H1 (cell line): ENCODE data around the gene ZNF423.
"Not testable (repeated sequence)": the region's sequence is repeated elsewhere in the genome, so short reads cannot be mapped to it uniquely, and the experiment has no call there.

Experiments used
- CBX8 ChIP-seq: fragments of 300-800, 300-1000 bp; sonication (generic); IDR thresholded peaks from 2 replicates; pipeline ENCODE4 v1.7.1; 2016; ENCODE audit warnings: low read depth, low read length, borderline replicate concordance
- EGR1 ChIP-seq: IDR thresholded peaks from 2 replicates; pipeline ENCODE4 v1.6.1; 2011; ENCODE audit warnings: low read depth, low read length, borderline replicate concordance
- EP300 ChIP-seq, 2 experiments: IDR thresholded peaks; 1 replicate in 1 of 2; 2 replicates in 1 of 2; pipeline ENCODE4 v1.6.1; 2011 to 2012; ENCODE audit warnings: low read depth in 2 of 2, low read length in 2 of 2, mild to moderate bottlenecking in 2 of 2, borderline replicate concordance in 1 of 2, inconsistent platforms in 1 of 2, moderate library complexity in 1 of 2
- EZH2 ChIP-seq: fragments of 200-600 bp; sonication (generic); IDR thresholded peaks from 2 replicates; pipeline ENCODE4 v1.7.1; 2012; ENCODE audit warnings: low read depth, mild to moderate bottlenecking, moderate library complexity, low read length, inconsistent platforms; ENCODE audit not compliant: severe bottlenecking
- HDAC2 ChIP-seq, 2 experiments: fragments of 300-600 bp in 1 of 2; sonication (generic) in 1 of 2; IDR thresholded peaks; 2 replicates each; pipeline ENCODE4 v1.6.1; 2011 to 2012; ENCODE audit warnings: low read depth in 2 of 2, low read length in 2 of 2, mild to moderate bottlenecking in 2 of 2, moderate library complexity in 2 of 2, borderline replicate concordance in 1 of 2, inconsistent platforms in 1 of 2
- KDM1A ChIP-seq: fragments of 200-600, 300-600 bp; sonication (generic); IDR thresholded peaks from 2 replicates; pipeline ENCODE4 v1.7.1; 2016; ENCODE audit warnings: mild to moderate bottlenecking, low read length, borderline replicate concordance
- POLR2A ChIP-seq, 2 experiments: IDR thresholded peaks; 1 replicate in 1 of 2; 2 replicates in 1 of 2; pipeline ENCODE4 v1.6.1; 2011; ENCODE audit warnings: low read depth in 2 of 2, low read length in 2 of 2, mild to moderate bottlenecking in 2 of 2; ENCODE audit errors: control extremely low read depth in 1 of 2
- POLR2AphosphoS5 ChIP-seq: IDR thresholded peaks from 2 replicates; pipeline ENCODE4 v1.6.1; 2011; ENCODE audit warnings: low read depth, low read length
- POU5F1 ChIP-seq: IDR thresholded peaks from 2 replicates; pipeline ENCODE4 v1.6.1; 2011; ENCODE audit warnings: low read depth, mild to moderate bottlenecking, low read length, moderate library complexity
- TF ChIP-seq, protein P1 (sequence below), 3 experiments: IDR thresholded peaks; 1 replicate in 2 of 3; 2 replicates in 1 of 3; pipeline versions ENCODE4 v1.5.1 to v1.6.1; 2011; ENCODE audit warnings: low read length in 3 of 3, mild to moderate bottlenecking in 3 of 3, inconsistent platforms in 2 of 3, low read depth in 1 of 3, moderate library complexity in 1 of 3; ENCODE audit not compliant: insufficient read depth in 1 of 3; ENCODE audit errors: control extremely low read depth in 1 of 3
- TF ChIP-seq, protein P2 (sequence below): IDR thresholded peaks from 2 replicates; pipeline ENCODE4 v1.6.1; 2012; ENCODE audit warnings: low read length, inconsistent platforms

DNA sequence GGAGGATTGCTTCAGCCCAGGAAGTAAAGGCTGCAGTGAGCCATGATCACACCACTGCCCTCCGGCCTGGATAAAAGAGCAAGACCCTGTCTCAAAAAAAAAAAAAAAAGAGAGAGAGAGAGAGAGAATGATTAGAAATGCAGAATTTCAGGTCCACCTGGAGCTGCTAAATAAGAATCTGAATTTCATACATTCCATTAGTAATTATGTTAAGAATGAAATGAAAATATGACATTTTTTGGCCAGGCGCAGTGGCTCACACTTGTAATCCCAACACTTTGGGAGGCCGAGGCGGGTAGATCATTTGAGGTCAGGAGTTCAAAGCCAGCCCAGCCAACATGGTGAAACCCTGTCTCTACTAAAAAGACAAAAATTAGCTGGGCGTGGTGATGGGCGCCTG lies 178.3 kb downstream of the ZNF423 start:
- TF ChIP-seq, protein P1, sequence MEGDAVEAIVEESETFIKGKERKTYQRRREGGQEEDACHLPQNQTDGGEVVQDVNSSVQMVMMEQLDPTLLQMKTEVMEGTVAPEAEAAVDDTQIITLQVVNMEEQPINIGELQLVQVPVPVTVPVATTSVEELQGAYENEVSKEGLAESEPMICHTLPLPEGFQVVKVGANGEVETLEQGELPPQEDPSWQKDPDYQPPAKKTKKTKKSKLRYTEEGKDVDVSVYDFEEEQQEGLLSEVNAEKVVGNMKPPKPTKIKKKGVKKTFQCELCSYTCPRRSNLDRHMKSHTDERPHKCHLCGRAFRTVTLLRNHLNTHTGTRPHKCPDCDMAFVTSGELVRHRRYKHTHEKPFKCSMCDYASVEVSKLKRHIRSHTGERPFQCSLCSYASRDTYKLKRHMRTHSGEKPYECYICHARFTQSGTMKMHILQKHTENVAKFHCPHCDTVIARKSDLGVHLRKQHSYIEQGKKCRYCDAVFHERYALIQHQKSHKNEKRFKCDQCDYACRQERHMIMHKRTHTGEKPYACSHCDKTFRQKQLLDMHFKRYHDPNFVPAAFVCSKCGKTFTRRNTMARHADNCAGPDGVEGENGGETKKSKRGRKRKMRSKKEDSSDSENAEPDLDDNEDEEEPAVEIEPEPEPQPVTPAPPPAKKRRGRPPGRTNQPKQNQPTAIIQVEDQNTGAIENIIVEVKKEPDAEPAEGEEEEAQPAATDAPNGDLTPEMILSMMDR (IDR thresholded peaks at IDR 0.05; ENCODE audit: control extremely low read depth in 1 of 3, insufficient read depth in 1 of 3, low read depth in 1 of 3, low read length in 3 of 3), result not testable (repeated sequence)
- not testable (repeated sequence) for TF ChIP-seq EP300 (IDR thresholded peaks at IDR 0.05; ENCODE audit: borderline replicate concordance in 1 of 2, low read depth in 2 of 2, low read length in 2 of 2); POLR2A (IDR thresholded peaks at IDR 0.05; ENCODE audit: control extremely low read depth in 1 of 2, low read depth in 2 of 2, low read length in 2 of 2); KDM1A; CBX8; EZH2; HDAC2 (IDR thresholded peaks at IDR 0.05; ENCODE audit: borderline replicate concordance in 1 of 2, low read depth in 2 of 2, low read length in 2 of 2); POU5F1; EGR1; POLR2AphosphoS5
- TF ChIP-seq, protein P2, sequence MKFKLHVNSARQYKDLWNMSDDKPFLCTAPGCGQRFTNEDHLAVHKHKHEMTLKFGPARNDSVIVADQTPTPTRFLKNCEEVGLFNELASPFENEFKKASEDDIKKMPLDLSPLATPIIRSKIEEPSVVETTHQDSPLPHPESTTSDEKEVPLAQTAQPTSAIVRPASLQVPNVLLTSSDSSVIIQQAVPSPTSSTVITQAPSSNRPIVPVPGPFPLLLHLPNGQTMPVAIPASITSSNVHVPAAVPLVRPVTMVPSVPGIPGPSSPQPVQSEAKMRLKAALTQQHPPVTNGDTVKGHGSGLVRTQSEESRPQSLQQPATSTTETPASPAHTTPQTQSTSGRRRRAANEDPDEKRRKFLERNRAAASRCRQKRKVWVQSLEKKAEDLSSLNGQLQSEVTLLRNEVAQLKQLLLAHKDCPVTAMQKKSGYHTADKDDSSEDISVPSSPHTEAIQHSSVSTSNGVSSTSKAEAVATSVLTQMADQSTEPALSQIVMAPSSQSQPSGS, result not testable (repeated sequence)
